Natural killer cell (primary cell): ENCODE measurements around the gene IFNA8. TPM values are rescaled to one million over a fixed set of nuclear protein-coding genes. Genes with fewer than 3 reads are reported as not detected.
A peak's percentile ranks its signal among the peaks of the same experiment; 100 is the strongest.
"Not testable (repeated sequence)": the region's sequence is repeated elsewhere in the genome, so short reads cannot be mapped to it uniquely, and the experiment has no call there.

Experiments
- ATAC-seq, 3 donors: fragments of 150-1000 bp in 2 of 3; fragments of 200-7000 bp in 1 of 3; cut with Tn5 transposase; 1 replicate in 1 of 3; 2 replicates in 2 of 3; pipeline ENCODE4 v1.10.0; 2021; ENCODE audit warnings: mild to moderate bottlenecking in 2 of 3, moderate library complexity in 2 of 3
- DNase-seq, 2 donors: peaks; one replicate each; pipeline versions ENCODE4 v3.0.0 to v3.0.0-alpha.2; 2013 to 2021; ENCODE audit warnings: mixed read lengths in 1 of 2
- H3K27ac ChIP-seq: one replicate; pipeline ENCODE4 v1.5.1; 2013; ENCODE audit warnings: mild to moderate bottlenecking, low read length
- H3K27me3 ChIP-seq: one replicate; pipeline ENCODE4 v1.6.1; 2013; ENCODE audit warnings: low read length; ENCODE audit not compliant: control insufficient read depth, insufficient read depth
- H3K36me3 ChIP-seq: one replicate; pipeline ENCODE4 v1.6.1; 2013; ENCODE audit warnings: low read length; ENCODE audit not compliant: control insufficient read depth, insufficient read depth
- H3K4me1 ChIP-seq: one replicate; pipeline ENCODE4 v1.6.1; 2013; ENCODE audit warnings: low read length; ENCODE audit not compliant: control insufficient read depth, insufficient read depth
- H3K4me3 ChIP-seq: one replicate; pipeline ENCODE4 v1.5.1; 2013; ENCODE audit warnings: low read length
- H3K9me3 ChIP-seq: one replicate; pipeline ENCODE4 v1.6.1; 2013; ENCODE audit warnings: low read length; ENCODE audit not compliant: control insufficient read depth, insufficient read depth
- H3K27ac Mint-ChIP-seq, 2 donors: one replicate each; pipeline ENCODE4 v1.8.0; 2022; ENCODE audit warnings: mild to moderate bottlenecking in 2 of 2, mixed read lengths in 2 of 2, moderate library complexity in 1 of 2
- H3K27me3 Mint-ChIP-seq, 2 donors: one replicate each; pipeline ENCODE4 v1.8.0; 2022; ENCODE audit warnings: low read depth in 2 of 2, mixed read lengths in 2 of 2
- H3K36me3 Mint-ChIP-seq: one replicate; pipeline ENCODE4 v1.8.0; 2022; ENCODE audit warnings: mixed read lengths
- H3K4me1 Mint-ChIP-seq, 2 donors: one replicate each; pipeline ENCODE4 v1.8.0; 2022; ENCODE audit warnings: mixed read lengths in 2 of 2
- H3K4me3 Mint-ChIP-seq: one replicate; pipeline ENCODE4 v1.8.0; 2022; ENCODE audit warnings: mild to moderate bottlenecking, moderate library complexity, mixed read lengths
- H3K9me3 Mint-ChIP-seq, 2 donors: one replicate each; pipeline ENCODE4 v1.8.0; 2022; ENCODE audit warnings: mixed read lengths in 2 of 2
- WGBS: methylation state at CpG from one replicate; pipeline ENCODE4 v1.1.7; 2013; ENCODE audit warnings: missing lambda C conversion rate; ENCODE audit not compliant: insufficient coverage; 5-methylcytosine and 5-hydroxymethylcytosine counted together
- intact Hi-C: fragments of 100-400 bp; cut with micrococcal nuclease; formaldehyde crosslinking; loops from one replicate; pipeline ENCODE4 v1.14.2; 2022
- total RNA-seq, 4 donors: library from RNA; stranded (reverse); fragments of 120-200 nt in 1 of 4; gene quantifications; one replicate each; pipeline versions ENCODE4 v1.2.3 to v1.2.4, GENCODE V29; 2013 to 2022
- TF ChIP-seq, protein P1 (sequence below): fragments of 200-600 bp; IDR thresholded peaks from one replicate; pipeline ENCODE4 v1.8.0; 2022; ENCODE audit warnings: antibody characterized with exemption

IFNA8 gene
- total RNA-seq, 3 donors from 2014 or later (not counting 1 experiment from before 2014, with no cell fraction given), result not detected

DNA sequence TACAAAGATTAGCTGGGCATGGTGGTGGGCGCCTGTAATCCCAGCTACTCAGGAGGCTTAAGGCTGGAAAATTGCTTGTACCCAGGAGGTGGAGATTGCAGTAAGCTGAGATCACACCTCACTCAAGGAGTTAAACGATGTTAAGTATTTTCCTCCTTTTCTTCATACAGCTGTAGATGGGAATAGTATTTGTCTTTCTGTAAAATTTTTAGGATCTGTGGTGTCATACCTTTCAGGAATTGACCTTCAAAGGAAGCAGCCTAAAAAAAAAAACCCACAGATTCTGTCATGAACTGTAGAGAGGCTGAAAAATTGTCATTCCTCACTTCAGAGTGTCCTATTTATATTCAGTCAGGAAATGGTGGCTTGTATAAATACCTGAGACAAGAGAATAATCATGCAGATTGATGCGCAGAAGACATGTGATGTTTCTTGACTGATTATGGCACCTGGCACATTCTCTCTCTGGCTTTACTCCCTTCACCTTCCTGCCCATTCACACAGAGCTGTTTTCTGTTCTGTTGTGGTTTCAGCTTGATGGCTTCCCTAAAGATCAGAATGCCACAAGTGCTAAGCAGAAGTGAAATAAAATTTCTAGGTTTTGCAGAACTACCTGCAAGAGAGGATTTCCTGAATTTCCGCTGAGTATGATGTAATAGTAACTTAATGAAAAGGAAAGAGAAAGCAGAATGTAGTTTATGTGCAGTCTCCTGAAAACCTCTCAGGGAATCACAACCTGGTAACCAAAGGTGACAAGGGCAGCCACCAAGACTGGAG, 35.1 kb downstream of the IFNA8 start:
- H3K9me3 Mint-ChIP-seq, result no peaks in the 10 kb centered on the region
- DNase-seq (peak in 1 of 2 donors; percentile 76), ATAC-seq (peak; percentile 36 to 73 (median 71))
- H3K4me3 Mint-ChIP-seq, result no peak overlapping the region
- peaks cover 9% of the 10 kb centered on the region in 2 donors for H3K4me1 Mint-ChIP-seq
- Histone ChIP-seq H3K4me3 (no peak overlapping the region), H3K9me3 (no peaks in the 10 kb centered on the region), H3K27ac (no peak overlapping the region), H3K4me1 (peaks cover 3% of the 10 kb centered on the region), H3K27me3 (no peaks in the 10 kb centered on the region), H3K36me3 (no peaks in the 10 kb centered on the region)
- TF ChIP-seq, protein P1, sequence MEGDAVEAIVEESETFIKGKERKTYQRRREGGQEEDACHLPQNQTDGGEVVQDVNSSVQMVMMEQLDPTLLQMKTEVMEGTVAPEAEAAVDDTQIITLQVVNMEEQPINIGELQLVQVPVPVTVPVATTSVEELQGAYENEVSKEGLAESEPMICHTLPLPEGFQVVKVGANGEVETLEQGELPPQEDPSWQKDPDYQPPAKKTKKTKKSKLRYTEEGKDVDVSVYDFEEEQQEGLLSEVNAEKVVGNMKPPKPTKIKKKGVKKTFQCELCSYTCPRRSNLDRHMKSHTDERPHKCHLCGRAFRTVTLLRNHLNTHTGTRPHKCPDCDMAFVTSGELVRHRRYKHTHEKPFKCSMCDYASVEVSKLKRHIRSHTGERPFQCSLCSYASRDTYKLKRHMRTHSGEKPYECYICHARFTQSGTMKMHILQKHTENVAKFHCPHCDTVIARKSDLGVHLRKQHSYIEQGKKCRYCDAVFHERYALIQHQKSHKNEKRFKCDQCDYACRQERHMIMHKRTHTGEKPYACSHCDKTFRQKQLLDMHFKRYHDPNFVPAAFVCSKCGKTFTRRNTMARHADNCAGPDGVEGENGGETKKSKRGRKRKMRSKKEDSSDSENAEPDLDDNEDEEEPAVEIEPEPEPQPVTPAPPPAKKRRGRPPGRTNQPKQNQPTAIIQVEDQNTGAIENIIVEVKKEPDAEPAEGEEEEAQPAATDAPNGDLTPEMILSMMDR, result no peak
- H3K27me3 Mint-ChIP-seq, result peaks cover 8 to 20% of the 10 kb centered on the region in 2 donors
- no peak overlapping the region for H3K27ac Mint-ChIP-seq
- intact Hi-C loops, result no loop called here
- H3K36me3 Mint-ChIP-seq, result no peaks in the 10 kb centered on the region
- WGBS, result 0% methylated on average over 2 of the region's 4 CpGs

DNA sequence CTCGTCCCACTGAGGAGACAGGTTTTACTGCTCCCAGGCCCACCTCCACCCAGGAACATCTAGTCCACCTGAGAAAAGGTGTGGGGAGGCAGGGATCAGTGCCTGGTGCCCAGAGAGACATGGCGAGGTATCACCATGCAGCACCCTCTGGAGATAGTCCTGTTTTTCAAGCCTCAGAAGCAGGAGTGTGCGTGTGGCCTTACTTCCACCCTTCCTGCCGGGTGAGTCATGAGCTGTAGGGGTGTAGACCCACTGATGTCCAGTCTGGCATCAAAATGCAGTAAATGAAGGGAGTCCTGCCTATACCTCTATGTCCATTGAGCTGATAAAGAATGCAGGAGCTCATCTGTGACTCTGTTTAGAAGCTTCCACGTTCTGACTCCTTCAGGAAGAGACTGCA, 40.4 kb downstream of the IFNA8 start:
- intact Hi-C loops, H3K4me1 Mint-ChIP-seq, H3K36me3 ChIP-seq, ATAC-seq, H3K9me3 ChIP-seq, H3K27me3 ChIP-seq, H3K27ac Mint-ChIP-seq, H3K4me1 ChIP-seq, H3K9me3 Mint-ChIP-seq, H3K4me3 ChIP-seq, H3K4me3 Mint-ChIP-seq, H3K27ac ChIP-seq, H3K36me3 Mint-ChIP-seq, DNase-seq: not testable (repeated sequence)
- peaks cover 15 to 20% of the 10 kb centered on the region in 2 donors for H3K27me3 Mint-ChIP-seq
- WGBS, result 83% methylated on average over 4 of the region's 5 CpGs

DNA sequence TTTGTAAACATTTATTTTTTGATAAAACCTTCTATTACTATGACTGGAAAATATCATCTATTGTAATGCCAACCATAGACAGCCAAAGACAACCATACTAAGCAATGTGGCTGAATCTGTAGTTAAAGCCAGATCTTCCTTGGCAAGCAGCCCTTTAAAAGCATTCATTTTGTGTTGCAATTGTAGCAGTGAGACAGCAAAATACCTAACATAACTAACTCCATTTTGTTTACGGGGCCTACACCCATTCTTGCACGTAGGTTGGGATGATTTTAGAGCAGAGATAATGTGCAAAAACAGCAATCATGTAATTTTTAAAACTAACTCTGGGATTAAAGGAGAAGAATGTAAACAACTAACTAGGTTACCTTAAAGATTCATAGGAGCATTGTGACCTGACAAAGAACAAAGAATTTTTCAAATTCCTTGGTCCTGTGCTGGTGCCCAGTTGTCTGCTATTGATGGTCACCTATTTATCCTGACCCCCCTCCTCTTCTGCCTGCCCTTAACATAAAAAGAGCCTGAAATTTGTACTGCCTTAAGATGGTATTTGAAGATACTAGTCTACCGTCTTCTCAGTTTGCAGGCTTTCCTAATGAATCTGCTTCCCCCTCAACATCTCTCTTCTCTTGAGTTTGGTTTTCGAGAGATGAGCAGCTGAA, 41.9 kb downstream of the IFNA8 start:
- DNase-seq (no peak), ATAC-seq (no peak)
- Mint-ChIP-seq H3K27me3 (peaks cover 18 to 35% of the 10 kb centered on the region in 2 donors), H3K36me3 (no peaks in the 10 kb centered on the region), H3K9me3 (no peaks in the 10 kb centered on the region), H3K27ac (no peak overlapping the region), H3K4me3 (no peak overlapping the region), H3K4me1 (no peaks in the 10 kb centered on the region)
- Histone ChIP-seq H3K36me3 (no peaks in the 10 kb centered on the region), H3K4me3 (no peak overlapping the region), H3K4me1 (no peaks in the 10 kb centered on the region), H3K9me3 (no peaks in the 10 kb centered on the region), H3K27me3 (no peaks in the 10 kb centered on the region), H3K27ac (no peak overlapping the region)
- WGBS, result 88% methylated on average over 2 of the region's 4 CpGs
- intact Hi-C loops, result no loop called here
- TF ChIP-seq, protein P1, result no peak

DNA sequence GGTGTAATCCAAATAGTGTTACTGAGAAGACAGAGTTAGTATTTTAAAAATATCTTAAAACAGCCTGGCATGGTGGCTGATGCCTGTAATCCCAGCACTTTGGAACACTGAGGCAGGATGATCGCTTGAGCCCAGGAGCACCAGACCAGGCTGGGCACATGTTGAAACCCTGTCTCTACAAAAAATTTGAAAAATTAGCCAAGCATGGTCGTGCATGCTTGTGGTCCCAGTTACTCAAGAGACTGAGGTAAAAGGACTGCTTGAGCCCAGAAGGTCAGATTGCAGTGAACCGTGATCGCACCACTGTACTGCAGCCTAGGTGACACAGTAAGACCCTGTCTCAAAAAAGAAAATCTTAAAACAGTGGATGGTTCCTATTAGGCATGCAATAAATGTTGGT, 43.8 kb downstream of the IFNA8 start:
- no peaks in the 10 kb centered on the region for H3K36me3 ChIP-seq
- 84% methylated on average over 4 of the region's 4 CpGs for WGBS
- H3K4me1 ChIP-seq, result no peaks in the 10 kb centered on the region
- Mint-ChIP-seq H3K9me3 (no peaks in the 10 kb centered on the region), H3K36me3 (no peaks in the 10 kb centered on the region), H3K4me1 (no peaks in the 10 kb centered on the region), H3K27ac (no peak overlapping the region), H3K27me3 (peaks cover 22 to 51% of the 10 kb centered on the region in 2 donors), H3K4me3 (no peak overlapping the region)
- no peaks in the 10 kb centered on the region for H3K9me3 ChIP-seq
- H3K27ac ChIP-seq, result no peak overlapping the region
- intact Hi-C loops, result no loop called here
- no peak overlapping the region for H3K4me3 ChIP-seq
- no peak for ATAC-seq
- TF ChIP-seq, protein P1, result no peak
- peaks cover 4% of the 10 kb centered on the region for H3K27me3 ChIP-seq
- DNase-seq, result no peak
